ENCODE measurements around the gene CYP8B1. TPM values are rescaled to one million over a fixed set of nuclear protein-coding genes. Genes with fewer than 3 reads are reported as not detected.

CYP8B1 gene
- total and polyA plus RNA-seq, 2 of the 13 experiments (the other 11 are each of a cell fraction or from before 2014, with no cell fraction given) = 0.58 to 2.0 TPM

- TF ChIP-seq SNAI1 (CRISPR knock-in tag; IDR thresholded peaks at IDR 0.05; ENCODE audit: borderline replicate concordance) (no peak), ZFP62 (CRISPR knock-in tag; IDR thresholded peaks at IDR 0.05) (no peak), ARHGAP35 (CRISPR knock-in tag; IDR thresholded peaks at IDR 0.05; ENCODE audit: borderline replicate concordance) (no peak; the same call in 1 of the 2 replicates), MBNL3 (CRISPR knock-in tag; conservative IDR thresholded peaks at IDR 0.05) (no peak), THRA (CRISPR knock-in tag; IDR thresholded peaks at IDR 0.05; ENCODE audit: borderline replicate concordance) (0 out of 2 replicates have a peak, but pooled peaks have one; percentile 34), PTBP1 (IDR thresholded peaks at IDR 0.05; ENCODE audit: low read depth, low read length, poor library complexity, severe bottlenecking) (no peak), NCOA5 (CRISPR knock-in tag; IDR thresholded peaks at IDR 0.05) (no peak), MXI1 (IDR thresholded peaks at IDR 0.05; ENCODE audit: borderline replicate concordance, low read depth, low read length) (no peak), ZNF557 (CRISPR knock-in tag; IDR thresholded peaks at IDR 0.05) (no peak), ZNF331 (CRISPR knock-in tag; IDR thresholded peaks at IDR 0.05) (peak; percentile 16; the same call in 1 of the 2 replicates), ZNF18 (CRISPR knock-in tag; IDR thresholded peaks at IDR 0.05; ENCODE audit: insufficient replicate concordance) (peak; percentile 29), ELF4 (CRISPR knock-in tag; IDR thresholded peaks at IDR 0.05; ENCODE audit: borderline replicate concordance) (no peak), TAF15 (IDR thresholded peaks at IDR 0.05; ENCODE audit: low read depth, low read length, poor library complexity, severe bottlenecking) (no peak), KMT2B (CRISPR knock-in tag; IDR thresholded peaks at IDR 0.05) (no peak), ZFP82 (CRISPR knock-in tag; IDR thresholded peaks at IDR 0.05; ENCODE audit: borderline replicate concordance) (peak; percentile 78; the same call in 1 of the 2 replicates), ZNF10 (CRISPR knock-in tag; IDR thresholded peaks at IDR 0.05; ENCODE audit: borderline replicate concordance, low read depth) (no peak), ASH2L (IDR thresholded peaks at IDR 0.05; ENCODE audit: insufficient read length, low read depth, low read length) (no peak), ZNF253 (CRISPR knock-in tag; IDR thresholded peaks at IDR 0.05; ENCODE audit: borderline replicate concordance) (peak; percentile 60; the same call in 1 of the 2 replicates), CREBL2 (CRISPR knock-in tag; IDR thresholded peaks at IDR 0.05; ENCODE audit: borderline replicate concordance) (no peak), SAFB2 (CRISPR knock-in tag; IDR thresholded peaks at IDR 0.05; ENCODE audit: borderline replicate concordance, low read depth) (no peak), POLR2AphosphoS5 (IDR thresholded peaks at IDR 0.05; ENCODE audit: low read depth, low read length) (no peak), ZNF781 (CRISPR knock-in tag; IDR thresholded peaks at IDR 0.05; ENCODE audit: borderline replicate concordance, not compliant biosample characterization) (no peak), HCFC1 (IDR thresholded peaks at IDR 0.05; ENCODE audit: low read depth, low read length) (no peak)
These were observed 5.1 kb upstream of the CYP8B1 start (continued) for GRCh38 chr3:42880601-42881451.

Measured in HepG2 (cell line).